Fibroblast of skin of right quadriceps (primary cell): ENCODE results near the gene RBM47.
"Not testable (repeated sequence)": the region's sequence is repeated elsewhere in the genome, so short reads cannot be mapped to it uniquely, and the experiment has no call there.

Source experiments
- DNase-seq: peaks from one replicate; pipeline ENCODE4 v3.0.0-alpha.2; 2013

The RBM47 gene

DNA sequence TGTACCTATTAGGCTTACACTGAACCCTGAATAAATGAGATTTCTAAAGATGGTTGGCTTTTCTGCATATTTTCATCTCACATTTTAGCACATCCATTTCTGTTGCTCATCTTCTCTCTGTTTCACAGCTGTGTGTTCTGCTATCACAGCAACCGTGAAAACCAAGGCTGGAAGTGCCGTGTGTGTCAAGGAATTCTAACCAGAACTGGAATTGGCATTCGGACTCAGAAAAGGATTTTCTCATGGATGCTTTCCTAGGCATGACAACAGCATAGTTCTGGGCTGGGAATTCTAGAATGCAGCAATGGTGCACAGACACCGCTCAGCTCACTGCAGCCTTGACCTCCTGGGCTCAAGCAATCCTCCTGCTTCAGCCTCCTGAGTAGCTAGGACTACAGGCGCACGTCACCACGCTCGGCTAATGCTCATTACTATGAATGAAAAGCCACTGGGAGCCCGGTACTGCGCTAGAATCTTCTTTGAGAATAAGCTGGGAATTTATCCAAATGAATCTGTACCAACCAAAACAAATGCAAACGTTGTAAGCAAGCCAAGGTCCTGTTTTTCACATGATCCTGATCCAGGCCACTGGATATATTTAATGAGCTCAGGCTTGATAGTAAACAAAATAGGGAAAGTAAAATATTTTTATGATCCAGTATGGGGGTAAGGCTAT is 105.2 kb downstream of the RBM47 start:
- DNase-seq: no peak

DNA sequence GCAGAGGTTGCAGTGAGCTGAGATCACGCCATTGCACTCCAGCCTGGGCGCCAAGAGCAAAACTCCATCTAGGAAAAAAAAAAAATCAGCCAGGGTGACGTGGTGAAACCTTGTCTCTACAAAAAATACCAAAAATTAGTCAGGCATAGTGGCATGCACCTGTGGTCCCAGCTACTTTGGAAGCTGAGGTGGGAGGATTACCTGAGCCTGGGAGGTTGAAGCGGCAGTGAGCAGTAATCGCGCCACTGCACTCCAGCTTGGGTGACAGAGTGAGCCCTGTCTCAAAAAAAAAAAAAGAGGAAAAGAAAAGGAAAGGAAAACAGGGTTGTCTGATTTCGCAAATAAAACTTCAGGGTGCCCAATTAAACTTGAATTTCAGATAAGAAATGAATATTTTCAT is 106.1 kb downstream of the RBM47 start:
- DNase-seq: no peak

DNA sequence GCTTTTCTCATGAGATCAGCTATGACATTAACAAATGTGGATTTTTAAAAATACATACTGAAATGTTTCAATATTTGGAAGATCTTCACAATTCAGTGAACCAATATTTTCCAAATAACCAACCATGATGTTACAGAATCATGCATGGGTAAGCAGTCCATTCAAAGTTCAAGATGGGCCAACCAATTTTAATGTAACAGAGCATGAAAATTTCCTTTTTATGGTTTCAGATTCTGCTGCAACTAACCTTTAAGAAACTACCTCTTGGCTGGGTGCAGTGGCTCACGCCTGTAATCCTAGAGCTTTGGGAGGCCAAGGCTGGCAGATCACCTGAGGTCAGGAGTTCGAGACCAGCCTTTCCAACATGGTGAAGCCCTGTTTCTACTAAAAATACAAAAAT is 107.7 kb downstream of the RBM47 start:
- DNase-seq: no peak

DNA sequence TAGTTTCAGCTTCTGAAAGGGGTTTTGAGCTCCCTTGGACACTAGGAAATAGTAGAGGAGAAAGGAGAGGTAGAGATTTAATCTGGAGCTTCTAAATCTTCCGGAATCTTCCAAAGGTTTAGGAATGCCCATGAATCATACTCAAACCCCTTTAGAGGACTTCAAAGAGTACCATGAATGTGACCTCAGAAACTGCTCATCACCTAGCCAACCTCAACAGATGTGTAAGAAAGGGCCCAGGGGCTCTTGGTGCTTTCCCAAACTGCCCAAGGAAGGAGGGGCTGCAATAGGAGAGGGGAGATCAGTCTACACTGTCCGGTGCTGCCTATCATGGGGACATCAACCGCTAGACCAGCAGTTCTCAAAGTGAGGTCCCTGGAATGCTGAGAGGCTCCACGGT is 109.1 kb downstream of the RBM47 start:
- DNase-seq: no peak

DNA sequence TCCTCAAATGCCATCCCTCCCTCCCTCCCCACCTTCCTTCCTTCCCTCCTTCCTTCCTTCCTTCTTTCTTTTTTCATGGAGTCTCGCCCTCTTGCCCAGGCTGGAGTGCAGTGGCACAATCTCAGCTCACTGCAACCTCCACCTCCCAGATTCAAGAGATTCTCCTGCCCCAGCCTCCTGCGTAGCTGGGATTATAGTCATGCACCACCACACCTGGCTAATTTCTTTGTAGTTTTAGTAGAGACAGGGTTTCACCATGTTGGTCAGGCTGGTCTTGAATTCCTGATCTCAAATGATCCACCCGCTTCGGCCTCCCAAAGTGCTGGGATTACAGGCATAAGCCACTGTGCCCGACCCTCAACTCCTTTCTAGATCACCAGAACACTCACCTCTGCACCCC is 112.6 kb downstream of the RBM47 start:
- not testable (repeated sequence) for DNase-seq

DNA sequence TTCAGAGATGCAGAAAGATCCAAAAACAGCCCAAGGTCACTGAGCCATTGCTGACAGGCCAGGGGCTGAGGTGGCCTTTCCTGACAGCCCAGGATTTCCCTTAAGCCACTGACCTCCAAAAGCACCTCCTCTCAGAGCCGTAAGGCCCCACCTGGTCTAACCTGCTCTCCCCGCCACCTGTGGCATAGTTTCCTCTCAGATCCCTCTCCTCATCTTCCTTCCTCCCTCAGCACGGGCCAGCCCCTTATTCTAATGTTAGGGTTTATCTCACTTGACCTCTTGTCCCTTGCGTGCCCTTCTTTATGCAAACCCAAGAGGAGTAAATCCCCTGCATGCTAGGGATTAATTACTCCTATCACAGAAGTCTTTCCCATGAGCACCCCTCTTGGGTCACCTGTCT is 113.0 kb downstream of the RBM47 start:
- DNase-seq: no peak

DNA sequence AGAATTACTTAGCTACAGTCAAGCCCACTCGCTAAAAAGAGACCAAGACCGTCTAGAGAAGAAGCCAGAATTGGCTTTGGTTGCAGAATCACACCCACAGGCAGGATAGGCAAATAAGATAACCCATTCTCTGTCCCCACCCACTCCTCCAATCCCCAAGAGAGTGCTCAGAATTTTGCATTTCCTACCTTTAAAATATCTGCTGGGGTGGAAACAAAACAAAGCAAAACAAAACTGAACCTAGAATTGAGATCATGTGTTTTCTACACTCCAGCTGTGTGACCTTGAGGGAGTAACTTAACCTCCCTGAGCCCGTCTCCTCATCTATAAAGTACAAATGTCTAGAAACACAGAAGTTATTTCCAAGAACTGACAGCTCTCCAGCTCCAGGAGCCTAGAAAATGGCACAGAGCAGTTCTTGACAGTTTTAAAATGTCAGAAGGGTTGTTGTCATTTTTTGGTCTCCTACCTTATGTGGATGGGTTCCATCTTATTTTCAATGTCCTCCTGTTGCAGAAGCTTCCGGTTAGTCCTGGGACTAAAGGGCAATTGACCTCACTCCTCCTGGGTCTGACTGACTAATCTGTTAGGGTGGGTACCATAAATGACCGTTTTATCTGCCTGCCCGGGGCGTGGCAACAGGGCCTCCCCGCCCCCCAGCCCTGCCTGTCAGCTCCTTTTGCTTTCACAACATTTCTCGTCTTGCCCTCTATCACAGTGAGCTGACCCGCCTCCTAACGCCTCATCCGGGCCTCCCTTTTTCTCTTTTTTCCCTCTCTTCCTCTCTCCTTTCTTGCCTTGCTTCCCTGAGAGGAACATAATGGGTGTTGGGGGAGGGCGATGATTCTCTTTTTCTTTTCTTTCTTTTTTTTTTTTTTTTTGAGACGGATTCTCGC is 114.0 kb downstream of the RBM47 start:
- no peak for DNase-seq

DNA sequence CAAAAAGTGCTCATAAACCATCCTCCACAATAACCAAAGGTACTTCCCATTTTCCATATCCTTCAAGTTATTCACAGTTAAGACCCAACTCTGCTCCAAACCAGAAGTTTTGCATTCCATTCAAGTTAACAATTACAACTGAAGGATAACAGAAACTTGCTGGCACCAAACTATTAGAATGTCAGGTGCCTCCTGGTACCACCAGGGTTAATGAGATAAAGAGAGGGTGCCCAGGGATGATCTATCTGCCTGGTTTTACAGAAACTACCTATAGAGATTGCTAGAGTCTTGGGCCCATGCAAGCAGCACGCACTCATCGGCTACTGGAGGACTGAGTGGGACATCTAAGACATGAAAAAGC is 114.6 kb downstream of the RBM47 start:
- no peak for DNase-seq

DNA sequence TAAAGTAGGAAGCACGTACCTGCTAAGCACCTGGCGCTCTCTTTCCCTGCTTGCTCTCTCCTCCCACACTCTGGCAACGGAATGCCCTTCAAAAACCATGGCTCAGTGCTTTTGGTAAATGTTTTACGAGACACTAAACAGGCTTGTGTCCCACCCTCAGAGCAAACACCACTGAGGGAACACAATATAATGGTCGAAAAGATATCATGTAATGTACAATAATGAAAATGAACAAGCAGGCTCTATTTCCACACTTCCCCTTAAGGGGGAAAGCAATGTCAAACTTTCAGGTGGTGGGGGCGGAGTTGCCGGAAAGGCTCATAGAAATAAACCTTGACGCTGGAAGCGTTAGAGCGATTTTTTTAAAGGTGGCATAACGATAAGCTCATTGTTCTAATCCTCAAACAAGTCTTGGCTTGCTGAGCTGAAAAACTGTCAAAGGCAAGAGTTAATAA is 115.1 kb downstream of the RBM47 start:
- no peak for DNase-seq

DNA sequence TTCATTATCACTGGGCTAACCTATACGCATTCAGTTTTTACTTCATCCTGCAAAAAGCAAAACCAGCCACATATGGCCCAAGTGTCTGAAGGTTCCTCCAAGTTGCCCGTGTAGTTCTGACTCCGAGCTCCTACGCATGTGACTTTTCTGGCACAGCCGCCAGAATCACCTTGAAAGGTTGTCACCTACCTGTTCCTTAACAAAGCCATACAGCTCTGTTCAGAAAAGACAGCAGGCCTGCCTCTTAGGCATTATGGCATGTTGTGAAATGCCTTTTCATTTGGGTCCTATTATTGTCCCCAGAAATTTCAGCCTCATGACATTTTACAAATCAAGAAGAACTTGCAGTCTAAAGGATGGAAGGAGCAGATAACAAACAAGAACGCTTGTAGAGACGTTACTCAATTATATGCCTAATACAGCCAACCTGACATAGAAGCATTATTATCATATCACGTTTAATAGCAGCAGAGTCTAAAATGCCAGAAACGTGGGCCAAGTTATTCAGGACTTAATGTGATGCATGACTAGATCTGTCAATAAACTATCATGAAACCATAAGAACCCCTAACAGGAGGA is 118.5 kb downstream of the RBM47 start:
- no peak for DNase-seq

DNA sequence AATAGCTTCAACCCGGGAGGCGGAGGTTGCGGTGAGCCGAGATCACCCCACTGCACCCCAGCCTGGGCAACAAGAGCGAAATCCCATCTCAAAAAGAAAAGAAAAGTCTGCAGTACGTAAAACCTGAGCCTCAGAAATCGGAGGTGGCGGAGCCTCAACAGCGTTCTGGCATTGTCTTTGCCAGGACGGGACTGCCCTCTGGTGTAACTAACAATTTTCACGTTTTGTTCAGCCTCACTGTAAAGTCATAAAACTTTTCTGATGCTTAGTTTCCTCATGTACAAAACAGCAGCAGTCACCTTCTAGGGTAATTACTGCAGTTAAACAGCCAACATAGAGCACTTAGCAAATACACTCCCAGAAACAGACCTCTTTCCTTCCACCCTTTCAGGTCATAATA is 121.7 kb downstream of the RBM47 start:
- DNase-seq: no peak

DNA sequence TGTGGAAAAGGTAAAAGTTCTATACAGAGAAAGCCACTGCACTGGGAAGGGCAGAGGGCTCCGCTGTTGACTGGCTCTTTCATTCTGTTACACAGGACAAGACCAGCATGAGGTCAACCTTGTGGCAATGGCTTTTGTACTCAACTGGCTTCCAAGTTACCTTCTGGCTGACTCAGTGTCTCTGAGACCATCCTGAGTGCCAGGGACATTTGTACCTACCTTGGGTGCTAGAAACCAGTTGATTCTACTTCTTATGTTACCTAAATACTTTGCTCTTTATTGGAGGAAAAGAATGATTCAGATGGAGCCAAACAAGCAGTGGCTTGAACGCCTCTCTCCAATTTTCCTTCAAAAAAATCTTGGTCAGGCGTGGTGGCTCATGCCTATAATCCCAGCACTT is 123.2 kb downstream of the RBM47 start:
- DNase-seq: no peak

DNA sequence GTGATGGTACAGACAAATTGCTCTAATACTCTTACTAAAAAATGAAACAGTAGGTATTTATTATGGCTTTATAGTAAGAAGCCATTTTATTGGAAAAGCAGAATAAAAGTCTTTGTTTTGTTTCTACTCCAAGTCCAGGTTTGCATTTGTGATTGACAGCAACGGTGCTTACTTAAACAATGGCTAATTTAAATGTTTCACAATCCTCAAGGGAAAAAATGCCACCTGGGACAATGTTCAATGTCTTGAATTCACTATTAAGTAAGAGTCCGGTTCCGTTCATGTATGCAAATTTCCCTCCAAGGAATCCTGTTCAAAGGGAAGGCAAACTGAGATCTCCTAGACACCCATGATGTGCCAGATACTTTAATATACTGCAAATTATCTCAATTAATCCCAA is 123.6 kb downstream of the RBM47 start:
- no peak for DNase-seq

DNA sequence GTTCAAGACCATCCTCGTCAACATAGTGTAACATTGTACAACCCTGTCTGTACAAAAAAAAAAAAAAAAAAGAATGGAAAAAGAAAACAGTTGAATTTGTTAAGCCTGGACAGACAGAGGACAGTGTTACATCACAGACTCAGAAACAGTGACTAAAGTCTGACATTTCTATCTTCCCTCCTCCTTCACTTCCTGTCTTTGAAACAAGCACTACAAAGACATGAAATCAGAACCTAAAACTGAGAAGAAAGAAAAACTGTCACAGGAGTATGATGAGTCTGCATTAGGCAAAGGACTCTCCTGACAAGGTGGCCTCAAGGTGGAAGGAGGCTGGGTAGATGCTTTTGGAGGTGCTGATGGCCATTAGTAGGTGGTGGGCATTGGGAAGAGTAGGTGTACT is 126.7 kb downstream of the RBM47 start:
- DNase-seq: no peak

DNA sequence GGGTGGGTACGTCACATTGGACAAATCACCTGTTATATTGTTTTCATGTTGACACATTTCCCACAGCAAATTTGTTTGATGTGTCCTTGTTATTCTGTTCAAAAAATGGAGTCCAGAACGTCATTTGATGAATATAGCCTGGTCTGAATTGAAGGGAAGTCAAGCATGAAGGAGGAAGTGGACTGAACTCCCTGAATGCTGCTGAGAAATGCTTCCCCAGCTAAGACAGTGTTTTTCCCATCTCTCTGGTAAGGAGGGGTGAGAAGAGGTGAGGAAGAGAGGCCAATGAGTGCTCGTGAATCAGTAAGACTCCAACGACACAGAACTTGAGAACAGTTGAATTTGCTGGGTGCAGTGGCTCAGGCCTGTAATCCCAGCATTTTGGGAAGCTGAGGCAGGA is 127.4 kb downstream of the RBM47 start:
- DNase-seq: no peak

DNA sequence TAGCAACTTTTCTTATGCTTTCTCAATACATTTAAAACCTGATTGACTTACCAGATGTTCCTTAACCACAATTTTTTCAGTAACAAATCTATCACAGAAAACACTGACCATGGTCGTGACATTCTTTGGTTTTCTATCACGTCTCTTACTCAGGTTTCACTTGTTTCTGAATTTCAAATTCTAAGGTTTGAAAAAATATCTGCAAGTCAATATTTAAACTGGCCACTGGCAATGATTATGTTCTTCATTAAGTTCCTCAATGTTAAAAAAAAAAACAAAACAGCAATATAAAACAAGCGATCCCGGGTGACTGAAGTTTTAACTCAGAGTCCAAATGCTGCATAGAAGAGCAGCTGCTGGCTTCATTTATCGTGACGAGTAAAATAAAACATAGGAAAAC is 128.9 kb downstream of the RBM47 start:
- no peak for DNase-seq

DNA sequence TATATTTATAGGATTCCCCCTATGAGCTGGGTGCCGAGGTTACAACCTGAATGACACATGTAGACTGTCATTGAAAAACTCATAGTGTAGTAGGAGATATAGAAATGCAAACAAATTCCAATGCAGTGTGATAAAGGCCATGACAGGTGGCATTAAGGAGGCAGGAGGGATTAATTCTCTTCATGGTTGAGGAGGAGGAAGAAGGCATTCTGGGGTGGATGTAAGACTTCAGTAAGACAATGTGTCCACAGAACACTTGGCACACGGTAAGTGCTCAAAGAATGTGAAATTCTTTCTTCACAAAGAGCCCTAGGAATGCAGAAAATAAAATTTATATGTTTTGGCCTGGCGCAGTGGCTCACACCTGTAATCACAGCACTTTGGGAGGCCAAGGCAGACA is 136.5 kb downstream of the RBM47 start:
- DNase-seq: no peak

DNA sequence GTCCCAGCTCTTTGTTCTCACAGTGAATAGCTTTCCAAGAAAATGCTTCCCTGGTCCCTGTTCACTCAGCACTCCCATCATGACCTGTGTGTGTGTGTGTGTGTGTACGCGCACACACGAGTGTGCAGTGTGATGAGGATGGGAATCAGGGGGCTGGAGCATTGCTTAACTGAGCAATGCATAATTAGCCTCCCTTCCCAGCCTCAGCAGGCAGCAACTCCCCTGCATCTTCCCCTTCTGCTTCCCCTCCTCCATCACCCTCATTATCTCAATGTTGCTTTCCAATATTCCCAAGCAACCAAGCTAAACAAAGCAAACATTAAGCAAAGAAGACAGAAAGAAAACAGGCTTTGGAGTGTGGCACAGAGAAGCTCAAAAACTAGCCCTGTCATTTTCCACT is 137.0 kb downstream of the RBM47 start:
- no peak for DNase-seq

DNA sequence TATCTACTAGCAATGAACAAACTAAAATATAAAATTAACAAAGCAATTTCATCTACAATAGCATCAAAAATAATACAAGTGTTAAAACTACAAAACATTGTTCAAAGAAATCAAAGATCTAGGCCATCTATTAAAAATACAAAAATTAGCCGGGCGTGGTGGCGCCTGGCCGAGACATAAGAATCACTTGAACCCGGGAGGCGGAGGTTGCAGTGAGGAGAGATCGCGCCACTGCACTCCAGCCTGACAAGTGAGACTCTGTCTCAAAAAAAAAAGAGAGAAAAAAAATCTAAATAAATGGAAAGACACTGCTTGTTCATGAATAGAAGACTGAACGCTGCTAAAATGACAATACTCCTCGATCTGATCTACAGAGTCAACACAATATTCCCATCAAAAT is 139.2 kb downstream of the RBM47 start:
- no peak for DNase-seq

DNA sequence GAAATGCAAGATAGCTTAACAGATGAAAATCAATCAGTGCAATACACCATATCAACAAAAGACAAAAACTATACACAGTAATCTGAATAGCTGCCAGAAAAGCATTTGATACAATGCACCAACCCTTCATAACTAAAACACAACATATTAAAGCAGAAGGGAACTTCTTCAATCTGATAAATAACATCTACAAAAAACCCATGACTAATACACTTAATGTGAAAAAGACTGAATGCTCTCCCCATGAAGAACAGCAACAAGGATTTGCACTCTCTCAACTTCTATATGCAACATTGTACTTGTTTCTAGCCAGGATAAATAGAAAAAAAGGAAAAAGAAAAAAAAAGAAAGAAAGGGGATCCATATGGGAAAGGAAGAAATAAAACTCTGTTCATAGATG is 139.7 kb downstream of the RBM47 start:
- DNase-seq: no peak

DNA sequence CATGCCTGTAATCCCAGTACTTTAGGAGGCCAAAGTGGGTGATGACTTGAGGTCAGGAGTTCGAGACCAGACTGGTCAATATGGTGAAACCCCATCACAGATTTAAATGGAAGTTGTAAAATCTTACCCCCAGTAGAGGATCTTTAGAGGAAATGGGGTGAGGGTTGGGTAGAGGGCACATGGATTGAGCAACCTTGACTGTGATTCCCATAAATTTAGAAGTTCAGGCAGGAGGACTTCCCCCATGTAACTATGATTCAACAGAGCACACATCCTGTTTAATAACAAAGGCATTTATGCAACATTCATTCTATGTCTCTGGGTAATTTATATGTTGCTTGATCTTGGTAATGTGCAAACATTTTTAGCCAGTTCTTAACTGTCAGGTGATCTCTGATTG is 143.1 kb downstream of the RBM47 start:
- peak; percentile 62 for DNase-seq

DNA sequence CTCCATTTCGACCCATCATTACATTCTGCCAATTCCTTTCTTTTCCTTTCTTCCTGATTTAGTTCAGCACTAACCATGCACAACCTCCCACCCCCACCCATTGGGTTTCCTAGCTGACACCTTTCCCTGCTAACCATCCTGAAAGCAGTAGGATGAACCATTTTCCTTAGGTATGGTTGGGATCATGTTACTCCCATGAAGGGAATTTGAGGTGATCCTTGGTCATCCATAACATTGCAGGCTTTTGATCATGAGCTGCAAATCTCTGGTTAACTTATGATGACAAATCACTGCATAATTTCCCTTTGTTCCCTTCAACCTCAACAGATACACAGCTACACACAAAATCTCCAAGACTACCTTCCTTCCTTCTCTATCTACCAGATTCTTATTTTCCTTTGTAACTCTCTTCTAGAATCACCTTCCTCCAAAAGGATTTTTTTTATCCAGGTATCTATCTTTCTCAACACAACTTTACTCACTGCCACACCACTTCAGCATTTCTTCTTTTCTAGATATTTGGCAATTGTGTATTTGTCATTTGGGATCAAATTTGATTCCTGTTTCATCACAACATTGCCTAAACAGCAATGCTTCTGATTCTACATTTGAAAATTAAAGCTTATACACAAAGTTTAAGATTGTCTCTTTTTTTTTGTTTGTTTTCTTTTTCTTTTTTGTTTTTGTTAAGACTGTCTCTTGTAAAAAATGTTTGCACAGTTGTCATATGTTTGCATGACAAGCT is 145.1 kb downstream of the RBM47 start:
- DNase-seq: peak; percentile 3

DNA sequence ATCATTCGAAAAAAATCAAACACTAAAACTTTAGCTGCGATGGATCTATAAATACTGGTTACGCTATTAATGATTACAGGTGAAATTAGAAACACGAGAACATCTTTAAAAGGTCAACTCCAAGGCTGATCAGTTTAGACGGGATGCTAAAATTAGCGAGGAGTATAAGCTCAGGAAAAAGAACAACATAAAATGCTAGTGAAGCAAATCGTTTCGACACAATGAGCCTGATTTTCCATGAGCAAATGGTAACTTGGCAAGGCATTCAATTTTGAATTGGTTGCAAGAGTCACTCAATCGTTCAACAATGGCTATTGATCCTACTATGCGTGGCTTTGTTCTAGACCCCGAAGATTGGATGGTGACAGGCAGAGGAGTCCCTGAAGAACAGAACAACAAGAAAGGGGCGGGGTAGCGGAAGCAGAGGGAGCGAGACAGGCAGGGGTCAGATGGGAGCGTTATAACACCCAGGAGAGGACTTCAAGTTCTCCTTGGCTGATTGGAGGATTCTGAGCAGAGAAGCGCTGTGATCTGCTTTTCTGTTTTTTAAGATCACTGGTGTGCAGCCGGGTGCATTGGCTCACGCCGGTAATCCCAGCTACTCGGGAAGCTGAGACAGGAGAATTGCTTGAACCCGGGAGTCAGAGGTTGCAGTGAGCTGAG is 146.5 kb downstream of the RBM47 start:
- DNase-seq: no peak
